ENCODE data around the gene ABTB1.

DNA sequence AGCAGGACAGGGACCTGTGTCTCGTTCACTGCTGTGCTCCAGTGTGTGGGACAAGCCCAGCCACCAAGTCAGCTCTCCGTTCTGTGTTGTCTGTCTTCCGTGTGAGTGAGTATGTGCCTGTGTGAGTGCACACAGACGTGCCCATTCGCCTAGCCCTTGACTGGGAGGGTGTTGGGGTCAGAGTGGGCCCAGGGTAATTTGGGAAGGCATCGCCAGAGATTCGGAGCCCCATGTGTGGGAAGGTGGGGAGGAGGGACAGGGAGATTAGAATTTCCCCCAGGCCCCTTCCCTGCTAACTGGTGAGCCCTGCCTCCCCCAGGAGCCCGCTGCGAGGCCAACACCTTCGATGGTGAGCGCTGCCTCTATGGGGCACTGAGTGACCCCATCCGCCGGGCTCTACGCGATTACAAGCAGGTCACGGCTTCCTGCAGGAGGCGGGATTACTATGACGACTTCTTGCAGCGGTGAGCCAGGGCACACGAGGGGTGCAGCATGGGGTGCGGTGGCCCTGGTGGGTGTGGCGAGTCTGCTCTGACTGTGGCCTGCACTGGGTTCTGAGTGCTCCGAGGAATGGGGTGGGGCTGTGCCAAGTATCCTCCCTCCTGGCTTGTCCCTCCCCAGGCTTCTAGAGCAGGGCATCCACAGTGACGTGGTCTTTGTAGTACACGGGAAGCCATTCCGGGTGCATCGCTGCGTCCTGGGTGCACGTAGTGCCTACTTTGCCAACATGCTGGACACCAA lies 3.1 kb downstream of the ABTB1 start:
- TF ChIP-seq, protein P1, sequence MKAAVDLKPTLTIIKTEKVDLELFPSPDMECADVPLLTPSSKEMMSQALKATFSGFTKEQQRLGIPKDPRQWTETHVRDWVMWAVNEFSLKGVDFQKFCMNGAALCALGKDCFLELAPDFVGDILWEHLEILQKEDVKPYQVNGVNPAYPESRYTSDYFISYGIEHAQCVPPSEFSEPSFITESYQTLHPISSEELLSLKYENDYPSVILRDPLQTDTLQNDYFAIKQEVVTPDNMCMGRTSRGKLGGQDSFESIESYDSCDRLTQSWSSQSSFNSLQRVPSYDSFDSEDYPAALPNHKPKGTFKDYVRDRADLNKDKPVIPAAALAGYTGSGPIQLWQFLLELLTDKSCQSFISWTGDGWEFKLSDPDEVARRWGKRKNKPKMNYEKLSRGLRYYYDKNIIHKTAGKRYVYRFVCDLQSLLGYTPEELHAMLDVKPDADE (IDR thresholded peaks at IDR 0.05) = no peak
- TF ChIP-seq, protein P2, sequence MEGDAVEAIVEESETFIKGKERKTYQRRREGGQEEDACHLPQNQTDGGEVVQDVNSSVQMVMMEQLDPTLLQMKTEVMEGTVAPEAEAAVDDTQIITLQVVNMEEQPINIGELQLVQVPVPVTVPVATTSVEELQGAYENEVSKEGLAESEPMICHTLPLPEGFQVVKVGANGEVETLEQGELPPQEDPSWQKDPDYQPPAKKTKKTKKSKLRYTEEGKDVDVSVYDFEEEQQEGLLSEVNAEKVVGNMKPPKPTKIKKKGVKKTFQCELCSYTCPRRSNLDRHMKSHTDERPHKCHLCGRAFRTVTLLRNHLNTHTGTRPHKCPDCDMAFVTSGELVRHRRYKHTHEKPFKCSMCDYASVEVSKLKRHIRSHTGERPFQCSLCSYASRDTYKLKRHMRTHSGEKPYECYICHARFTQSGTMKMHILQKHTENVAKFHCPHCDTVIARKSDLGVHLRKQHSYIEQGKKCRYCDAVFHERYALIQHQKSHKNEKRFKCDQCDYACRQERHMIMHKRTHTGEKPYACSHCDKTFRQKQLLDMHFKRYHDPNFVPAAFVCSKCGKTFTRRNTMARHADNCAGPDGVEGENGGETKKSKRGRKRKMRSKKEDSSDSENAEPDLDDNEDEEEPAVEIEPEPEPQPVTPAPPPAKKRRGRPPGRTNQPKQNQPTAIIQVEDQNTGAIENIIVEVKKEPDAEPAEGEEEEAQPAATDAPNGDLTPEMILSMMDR (conservative IDR thresholded peaks at IDR 0.05; ENCODE audit: low read depth in 2 of 2) = no peak
- TF ChIP-seq POLR2AphosphoS5 (IDR thresholded peaks at IDR 0.05; ENCODE audit: low read depth) (no peak), EZH2phosphoT487 (IDR thresholded peaks at IDR 0.05; ENCODE audit: unreplicated experiment) (no peak), JUNB (IDR thresholded peaks at IDR 0.05; ENCODE audit: unreplicated experiment) (no peak), EZH2 (IDR thresholded peaks at IDR 0.05; ENCODE audit: low read depth, unreplicated experiment) (no peak), ZNF114 (CRISPR knock-in tag; IDR thresholded peaks at IDR 0.05) (no peak)
